IMR-90 (cell line): ENCODE measurements around the gene FNIP2. TPM values are rescaled to one million over a fixed set of nuclear protein-coding genes. Genes with fewer than 3 reads are reported as not detected.

Experiments used
- ATAC-seq: fragments of 200-7000 bp; cut with Tn5 transposase; 2 replicates; pipeline ENCODE4 v1.9.1; 2020; ENCODE audit warnings: low read depth, mild to moderate bottlenecking, moderate library complexity
- BruUV-seq: library from RNA; stranded (reverse); fragments of 400-500 nt; replicated peaks from 2 replicates; lab custom pipeline; 2021; lab: Mats Ljungman, UMichigan
- CTCF ChIA-PET: fragments of 300-600 bp; formaldehyde crosslinking; extraction: SDS; loops from one replicate; lab custom pipeline; 2021; ENCODE audit warnings: antibody characterized with exemption; lab: Yijun Ruan, JAX
- POLR2A ChIA-PET: fragments of 300-600 bp; sonication (Branson Sonifier 250); formaldehyde crosslinking; loops from one replicate; lab custom pipeline; 2022; ENCODE audit warnings: antibody characterized with exemption; ENCODE audit not compliant: unreplicated experiment; lab: Charles Lee
- DNase-seq: peaks from one replicate; pipeline ENCODE4 v3.0.0; 2013
- H2AFZ ChIP-seq: replicated peaks from 2 replicates; pipeline ENCODE3; 2013; ENCODE audit warnings: low read length, mild to moderate bottlenecking; ENCODE audit not compliant: poor library complexity
- H2AK5ac ChIP-seq: 2 replicates; pipeline ENCODE4 v1.6.1; 2013; ENCODE audit warnings: low read depth, low read length, inconsistent platforms
- H2AK9ac ChIP-seq: replicated peaks from 2 replicates; pipeline ENCODE3; 2013; ENCODE audit warnings: mild to moderate bottlenecking, low read depth, low read length, moderate library complexity; ENCODE audit not compliant: poor library complexity
- H2BK120ac ChIP-seq: 2 replicates; pipeline ENCODE4 v1.6.1; 2013; ENCODE audit warnings: low read depth, low read length, inconsistent platforms
- H2BK15ac ChIP-seq: 3 replicates; pipeline ENCODE4 v1.6.1; 2013; ENCODE audit warnings: low read depth, low read length, inconsistent platforms
- H2BK20ac ChIP-seq: 2 replicates; pipeline ENCODE4 v1.6.1; 2013; ENCODE audit warnings: low read depth, mild to moderate bottlenecking, inconsistent platforms, low read length, moderate library complexity
- H2BK5ac ChIP-seq: 2 replicates; pipeline ENCODE4 v1.6.1; 2013; ENCODE audit warnings: mild to moderate bottlenecking, low read depth, low read length, inconsistent platforms; ENCODE audit not compliant: poor library complexity, severe bottlenecking
- H3K14ac ChIP-seq: replicated peaks from 2 replicates; pipeline ENCODE4 v1.6.1; 2013; ENCODE audit warnings: low read depth, low read length, inconsistent platforms
- H3K18ac ChIP-seq: 2 replicates; pipeline ENCODE4 v1.6.1; 2013; ENCODE audit warnings: low read depth, low read length, control low read depth
- H3K23ac ChIP-seq: 2 replicates; pipeline ENCODE4 v1.6.1; 2013; ENCODE audit warnings: low read depth, low read length, inconsistent platforms
- H3K27ac ChIP-seq: 2 replicates; pipeline ENCODE4 v1.5.1; 2013; ENCODE audit warnings: mild to moderate bottlenecking, control low read depth, low read length; ENCODE audit not compliant: insufficient read depth
- H3K27me3 ChIP-seq: 2 replicates; pipeline ENCODE4 v1.6.1; 2013; ENCODE audit warnings: low read length; ENCODE audit not compliant: control insufficient read depth, insufficient read depth
- H3K36me3 ChIP-seq: 2 replicates; pipeline ENCODE4 v1.6.1; 2013; ENCODE audit warnings: low read length, mixed read lengths; ENCODE audit not compliant: control insufficient read depth, insufficient read depth
- H3K4ac ChIP-seq: 2 replicates; pipeline ENCODE4 v1.6.1; 2013; ENCODE audit warnings: low read depth, low read length, inconsistent platforms
- H3K4me1 ChIP-seq: 2 replicates; pipeline ENCODE4 v1.6.1; 2013; ENCODE audit warnings: low read length, mixed read lengths; ENCODE audit not compliant: control insufficient read depth, insufficient read depth
- H3K4me2 ChIP-seq: 2 replicates; pipeline ENCODE4 v1.6.1; 2013; ENCODE audit warnings: low read depth, mild to moderate bottlenecking, control low read depth, low read length, moderate library complexity
- H3K4me3 ChIP-seq: 2 replicates; pipeline ENCODE4 v1.5.1; 2013; ENCODE audit warnings: low read depth, mild to moderate bottlenecking, control low read depth, low read length, moderate library complexity; ENCODE audit not compliant: insufficient read depth
- H3K56ac ChIP-seq: 2 replicates; pipeline ENCODE4 v1.6.1; 2013; ENCODE audit warnings: low read length, inconsistent platforms; ENCODE audit not compliant: insufficient read depth; ENCODE audit errors: extremely low read depth
- H3K79me1 ChIP-seq, 2 experiments: 2 replicates each; pipeline ENCODE4 v1.6.1; 2013; ENCODE audit warnings: low read length in 2 of 2, inconsistent platforms in 1 of 2, low read depth in 1 of 2
- H3K9ac ChIP-seq: 2 replicates; pipeline ENCODE4 v1.6.1; 2013; ENCODE audit warnings: low read depth, low read length, control low read depth
- H3K9me1 ChIP-seq: 2 replicates; pipeline ENCODE4 v1.6.1; 2013; ENCODE audit warnings: low read length, inconsistent platforms; ENCODE audit not compliant: insufficient read depth
- H3K9me3 ChIP-seq: 2 replicates; pipeline ENCODE4 v1.6.1; 2013; ENCODE audit warnings: low read length; ENCODE audit not compliant: control insufficient read depth, insufficient read depth
- H4K20me1 ChIP-seq: 2 replicates; pipeline ENCODE4 v1.6.1; 2013; ENCODE audit warnings: low read length, inconsistent platforms; ENCODE audit not compliant: insufficient read depth
- H4K5ac ChIP-seq: 2 replicates; pipeline ENCODE4 v1.6.1; 2013; ENCODE audit warnings: mild to moderate bottlenecking, low read depth, low read length, control low read depth
- H4K8ac ChIP-seq, 2 experiments: 2 replicates each; pipeline ENCODE4 v1.6.1; 2013; ENCODE audit warnings: low read depth in 2 of 2, low read length in 2 of 2, control low read depth in 1 of 2, inconsistent platforms in 1 of 2
- H4K91ac ChIP-seq: 2 replicates; pipeline ENCODE4 v1.6.1; 2013; ENCODE audit warnings: low read depth, low read length, inconsistent platforms; ENCODE audit not compliant: insufficient read depth
- BHLHE40 ChIP-seq: fragments of 150-350 bp; IDR thresholded peaks from 2 replicates; pipeline ENCODE4 v1.6.1; 2016; ENCODE audit warnings: mild to moderate bottlenecking, low read depth, low read length
- CEBPB ChIP-seq: IDR thresholded peaks from 2 replicates; pipeline ENCODE4 v1.6.1; 2012; ENCODE audit warnings: low read depth, low read length, improper control_type of control experiment
- CHD1 ChIP-seq: IDR thresholded peaks from 2 replicates; pipeline ENCODE4 v1.6.1; 2012; ENCODE audit warnings: low read depth, low read length, improper control_type of control experiment
- MAFK ChIP-seq: IDR thresholded peaks from 2 replicates; pipeline ENCODE4 v1.6.1; 2012; ENCODE audit warnings: low read depth, low read length, improper control_type of control experiment
- MAZ ChIP-seq: IDR thresholded peaks from 2 replicates; pipeline ENCODE4 v1.6.1; 2012; ENCODE audit warnings: low read depth, mild to moderate bottlenecking, low read length, improper control_type of control experiment, moderate library complexity, borderline replicate concordance
- NFE2L2 ChIP-seq: fragments of 150-350 bp; IDR thresholded peaks from 2 replicates; pipeline ENCODE4 v1.6.1; 2016; ENCODE audit warnings: low read depth, mild to moderate bottlenecking, low read length
- RFX5 ChIP-seq: IDR thresholded peaks from 2 replicates; pipeline ENCODE4 v1.8.0; 2012; ENCODE audit warnings: low read depth, mild to moderate bottlenecking, low read length, moderate library complexity
- SMC3 ChIP-seq: fragments of 150-350 bp; IDR thresholded peaks from 2 replicates; pipeline ENCODE4 v1.6.1; 2016; ENCODE audit warnings: low read depth, mild to moderate bottlenecking, antibody characterized with exemption, low read length, moderate library complexity
- WGBS, 2 experiments: methylation state at CpG; one replicate each; pipeline versions ENCODE4 v1.1.5 to v1.1.7; 2013; ENCODE audit warnings: missing lambda C conversion rate in 2 of 2; ENCODE audit not compliant: insufficient read length in 1 of 2; ENCODE audit errors: extremely low coverage in 2 of 2; 5-methylcytosine and 5-hydroxymethylcytosine counted together
- dilution Hi-C: fragments of 300-500 bp; cut with HindIII; formaldehyde crosslinking; loops from one replicate; pipeline ENCODE4 v1.14.3; 2018; ENCODE audit warnings: low sequenced_read_pairs; ENCODE audit not compliant: unreplicated experiment
- in situ Hi-C: fragments of 300-500 bp; cut with MboI; formaldehyde crosslinking; loops from 3 replicates; pipeline ENCODE4 v1.14.3; 2019; ENCODE audit warnings: low sequenced_read_pairs, inconsistent platforms, mixed read lengths
- intact Hi-C: fragments of 100-400 bp; cut with micrococcal nuclease; formaldehyde crosslinking; loops from 2 replicates; pipeline ENCODE4 v1.10.0; 2022
- polyA plus RNA-seq, 3 experiments: library from polyadenylated mRNA; depleted of rRNA; stranded (reverse); fragments of >200 nt; gene quantifications; 2 replicates each; pipeline ENCODE4 v1.2.3, GENCODE V29; 2012; ENCODE audit warnings: low replicate concordance in 1 of 3
- total RNA-seq: library from RNA; depleted of rRNA; stranded (reverse); fragments of >200 nt; gene quantifications from 2 replicates; pipeline ENCODE4 v1.2.3, GENCODE V29; 2012
- TF ChIP-seq, protein P1 (sequence below): conservative IDR thresholded peaks from 2 replicates; pipeline ENCODE4 v1.5.1; 2012; ENCODE audit warnings: mild to moderate bottlenecking, low read depth, low read length, improper control_type of control experiment
- TF ChIP-seq, protein P2 (sequence below): fragments of 150-350 bp; IDR thresholded peaks from 2 replicates; pipeline ENCODE4 v1.6.1; 2016; ENCODE audit warnings: low read depth, mild to moderate bottlenecking, low read length, moderate library complexity, borderline replicate concordance

Gene FNIP2
- total and polyA plus RNA-seq, 2 of the 4 experiments (the other 2 are of a cell fraction): 4.7 to 24.6 TPM

DNA sequence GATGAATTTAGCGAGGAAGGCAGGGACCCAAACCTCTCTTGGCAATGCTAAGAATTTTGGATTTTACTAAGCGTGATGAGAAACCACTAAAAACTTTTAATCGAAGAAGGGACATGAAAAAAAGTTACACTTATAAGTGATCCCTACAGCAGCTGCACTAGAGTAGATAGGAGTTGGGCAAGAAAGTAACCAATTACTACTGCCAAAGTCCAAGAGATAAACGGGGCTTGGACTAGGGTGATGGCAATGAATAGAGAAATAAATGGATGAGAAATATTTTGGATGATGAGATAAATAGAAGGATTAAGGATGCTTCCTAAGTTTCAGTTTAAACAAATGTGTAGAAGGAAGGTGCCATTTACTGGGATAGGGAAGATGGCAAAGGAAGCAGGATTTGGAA is 6.3 kb upstream of the FNIP2 start:
- Histone ChIP-seq H2AK9ac (no peak overlapping the region), H2AK5ac (no peak overlapping the region), H3K36me3 (no peaks in the 10 kb centered on the region), H3K9ac (no peak overlapping the region), H4K91ac (no peak overlapping the region), H3K4me1 (no peaks in the 10 kb centered on the region), H2BK15ac (no peak overlapping the region), H2AFZ (no peak overlapping the region), H4K8ac (no peak overlapping the region), H3K4ac (no peak overlapping the region), H3K4me2 (no peak overlapping the region), H2BK20ac (no peak overlapping the region), H3K4me3 (no peak overlapping the region), H3K9me3 (no peaks in the 10 kb centered on the region), H4K5ac (no peak overlapping the region), H3K27me3 (no peaks in the 10 kb centered on the region), H3K79me1 (no peaks in the 10 kb centered on the region), H2BK120ac (no peak overlapping the region), H3K56ac (0 out of 2 replicates have a peak overlapping the region, but pooled peaks have one; percentile 4), H3K18ac (no peak overlapping the region), H3K14ac (no peak overlapping the region), H3K9me1 (no peaks in the 10 kb centered on the region), H3K23ac (no peak overlapping the region), H2BK5ac (no peak overlapping the region), H3K27ac (no peak overlapping the region), H4K20me1 (no peaks in the 10 kb centered on the region)
- TF ChIP-seq CHD1 (no peak), MAZ (no peak), BHLHE40 (no peak), SMC3 (no peak), NFE2L2 (no peak), CEBPB (no peak), MAFK (no peak), RFX5 (no peak)
- TF ChIP-seq, protein P1, sequence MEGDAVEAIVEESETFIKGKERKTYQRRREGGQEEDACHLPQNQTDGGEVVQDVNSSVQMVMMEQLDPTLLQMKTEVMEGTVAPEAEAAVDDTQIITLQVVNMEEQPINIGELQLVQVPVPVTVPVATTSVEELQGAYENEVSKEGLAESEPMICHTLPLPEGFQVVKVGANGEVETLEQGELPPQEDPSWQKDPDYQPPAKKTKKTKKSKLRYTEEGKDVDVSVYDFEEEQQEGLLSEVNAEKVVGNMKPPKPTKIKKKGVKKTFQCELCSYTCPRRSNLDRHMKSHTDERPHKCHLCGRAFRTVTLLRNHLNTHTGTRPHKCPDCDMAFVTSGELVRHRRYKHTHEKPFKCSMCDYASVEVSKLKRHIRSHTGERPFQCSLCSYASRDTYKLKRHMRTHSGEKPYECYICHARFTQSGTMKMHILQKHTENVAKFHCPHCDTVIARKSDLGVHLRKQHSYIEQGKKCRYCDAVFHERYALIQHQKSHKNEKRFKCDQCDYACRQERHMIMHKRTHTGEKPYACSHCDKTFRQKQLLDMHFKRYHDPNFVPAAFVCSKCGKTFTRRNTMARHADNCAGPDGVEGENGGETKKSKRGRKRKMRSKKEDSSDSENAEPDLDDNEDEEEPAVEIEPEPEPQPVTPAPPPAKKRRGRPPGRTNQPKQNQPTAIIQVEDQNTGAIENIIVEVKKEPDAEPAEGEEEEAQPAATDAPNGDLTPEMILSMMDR: no peak
- TF ChIP-seq, protein P2, sequence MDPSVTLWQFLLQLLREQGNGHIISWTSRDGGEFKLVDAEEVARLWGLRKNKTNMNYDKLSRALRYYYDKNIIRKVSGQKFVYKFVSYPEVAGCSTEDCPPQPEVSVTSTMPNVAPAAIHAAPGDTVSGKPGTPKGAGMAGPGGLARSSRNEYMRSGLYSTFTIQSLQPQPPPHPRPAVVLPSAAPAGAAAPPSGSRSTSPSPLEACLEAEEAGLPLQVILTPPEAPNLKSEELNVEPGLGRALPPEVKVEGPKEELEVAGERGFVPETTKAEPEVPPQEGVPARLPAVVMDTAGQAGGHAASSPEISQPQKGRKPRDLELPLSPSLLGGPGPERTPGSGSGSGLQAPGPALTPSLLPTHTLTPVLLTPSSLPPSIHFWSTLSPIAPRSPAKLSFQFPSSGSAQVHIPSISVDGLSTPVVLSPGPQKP: no peak
- no peak for DNase-seq
- in situ Hi-C loops: no loop called here
- dilution Hi-C loops: no loop called here
- WGBS, 2 experiments: no CpG with 5 or more reads among the region's 4 CpGs
- ATAC-seq: no peak
- POLR2A ChIA-PET: no interaction called here
- intact Hi-C loops: no loop called here
- no TSS peak for BruUV-seq
- CTCF ChIA-PET: interaction anchor here (0.9 kb wide), 1 partner anchor 429 kb away, joined by 3 read pairs; no protein-coding TSS in a partner anchor
